T-helper 1 cell (primary cell): ENCODE results near the gene PRPF40B.

Experiments used
- DNase-seq, 5 donors: peaks; one replicate each; pipeline ENCODE4 v3.0.0-alpha.2; 2012 to 2020

The PRPF40B gene

DNA sequence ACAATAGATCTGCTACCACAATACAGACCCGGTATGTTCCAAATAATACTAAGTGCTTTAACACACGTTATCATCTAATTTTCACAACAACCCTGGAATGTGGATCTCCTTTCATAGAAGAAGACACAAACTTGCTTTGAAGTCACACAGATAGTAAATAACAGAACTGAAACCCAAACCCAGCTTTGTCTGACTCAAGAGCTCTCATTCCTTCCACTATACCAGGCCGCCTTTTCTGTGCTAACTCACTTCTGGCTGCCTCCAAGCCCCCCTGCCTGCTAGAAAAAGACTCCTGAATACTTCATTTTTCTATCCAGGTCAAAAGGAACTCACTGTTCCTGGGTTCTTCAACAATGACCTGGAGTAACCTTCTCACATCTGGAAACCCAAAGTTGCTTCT is 37.8 kb downstream of the PRPF40B start:
- DNase-seq: peak in 1 of 5 donors; percentile 49

DNA sequence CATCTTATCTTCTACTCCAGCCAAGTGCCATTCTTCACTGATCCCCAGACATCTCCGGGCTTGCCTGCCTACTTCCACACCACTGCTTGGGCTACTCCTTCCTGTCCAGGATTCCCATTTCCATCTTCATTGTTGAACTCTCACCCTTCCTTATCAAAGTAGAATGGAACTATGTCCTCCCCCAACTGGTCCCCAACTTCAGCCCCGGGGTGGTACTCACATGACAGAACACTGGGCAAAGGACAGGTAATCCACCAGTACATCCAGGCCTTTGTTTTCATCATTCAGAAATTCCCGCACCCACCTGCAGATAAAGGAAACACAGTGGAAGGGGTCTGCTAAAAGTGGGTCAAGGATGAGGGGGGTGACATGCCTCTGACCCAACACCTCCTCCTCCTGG is 38.4 kb downstream of the PRPF40B start:
- no peak for DNase-seq

- peak; percentile 60 to 90 (median 68) for DNase-seq
Observed at GRCh38 chr12:49662998-49663843, 39.9 kb downstream of the PRPF40B start.

GRCh38 chr12:49664167-49664566 is 40.8 kb downstream of the PRPF40B start:
- no peak for DNase-seq

DNA sequence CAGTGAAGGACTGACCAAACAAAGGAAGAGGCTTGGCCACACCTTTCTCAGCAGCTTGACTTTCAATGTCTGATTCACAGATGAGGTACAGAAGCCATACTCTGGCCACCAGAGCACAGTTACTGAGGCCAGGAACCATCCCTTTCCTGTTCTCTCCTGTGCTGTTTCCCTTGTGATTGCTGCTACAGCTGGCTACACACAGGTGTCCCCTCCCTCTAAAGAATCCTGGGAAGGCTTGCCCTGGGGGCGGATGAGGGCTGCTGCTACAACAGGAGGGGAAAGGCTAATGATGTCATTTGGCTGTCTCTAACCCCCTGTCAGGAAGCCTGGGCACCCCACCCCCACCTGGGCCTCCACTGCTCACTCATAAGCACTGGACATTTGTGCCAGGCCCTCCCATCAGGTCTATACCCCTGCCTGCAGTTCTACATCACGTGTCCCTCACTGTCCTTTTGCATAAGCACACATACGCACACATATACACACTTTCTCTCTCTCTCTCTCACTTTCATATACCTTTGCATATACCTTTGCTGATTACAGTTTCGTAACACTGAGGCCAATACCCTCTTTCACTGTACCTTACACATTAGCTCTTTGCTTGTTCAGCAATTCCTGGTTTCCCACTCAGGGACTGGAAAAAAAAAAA is 41.4 kb downstream of the PRPF40B start:
- DNase-seq: no peak

- no peak for DNase-seq
Observed at GRCh38 chr12:49665384-49665783, 42.0 kb downstream of the PRPF40B start.

GRCh38 chr12:49666176-49666575 is 42.8 kb downstream of the PRPF40B start:
- DNase-seq: no peak

DNA sequence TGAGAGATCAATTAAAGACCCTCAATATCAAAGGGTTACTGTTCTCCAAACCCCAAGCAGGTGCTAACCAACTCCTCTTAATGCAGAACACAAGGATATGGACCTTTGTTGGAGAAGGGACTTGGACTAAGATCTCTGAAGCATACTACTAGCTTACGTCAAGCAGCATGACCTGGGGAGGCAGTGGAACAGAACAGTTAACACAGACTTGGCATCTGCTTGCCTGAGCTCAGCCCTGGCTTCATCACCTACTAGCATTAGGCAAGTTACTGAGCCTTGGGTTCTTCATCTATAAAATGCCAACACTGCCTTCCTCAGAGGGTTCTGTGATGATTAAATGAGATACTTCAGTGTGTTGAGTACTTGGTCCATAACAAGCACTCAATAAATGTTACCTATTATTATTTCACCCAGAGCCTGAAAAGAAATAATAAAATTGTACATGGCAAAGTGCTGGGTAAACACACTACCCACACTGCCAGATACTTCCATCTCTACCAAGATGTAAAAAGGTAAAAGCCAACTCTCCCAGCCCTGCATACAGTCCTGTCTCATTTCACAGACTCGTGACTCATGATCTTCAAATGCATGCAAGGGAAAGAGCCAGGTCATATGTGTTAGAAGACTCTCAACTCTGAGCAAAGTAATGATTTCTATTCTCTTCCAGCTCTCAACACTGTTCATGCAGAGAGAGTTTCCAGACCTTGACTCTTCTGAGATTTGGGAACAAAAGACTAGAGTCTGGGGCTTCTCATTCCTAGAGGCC is 44.1 kb downstream of the PRPF40B start:
- peak in 1 of 5 donors; percentile 21 for DNase-seq

GRCh38 chr12:49669796-49670195 is 46.4 kb downstream of the PRPF40B start:
- no peak for DNase-seq

- peak; percentile 25 to 85 (median 52) for DNase-seq
Observed at GRCh38 chr12:49671031-49671765, 47.8 kb downstream of the PRPF40B start.

GRCh38 chr12:49672301-49673217 is 49.2 kb downstream of the PRPF40B start:
- DNase-seq: no peak

- peak in 1 of 5 donors; percentile 37 for DNase-seq
Observed at GRCh38 chr12:49673446-49674317, 50.3 kb downstream of the PRPF40B start.

- no peak for DNase-seq
Observed at GRCh38 chr12:49674318-49674981, 51.1 kb downstream of the PRPF40B start.

DNA sequence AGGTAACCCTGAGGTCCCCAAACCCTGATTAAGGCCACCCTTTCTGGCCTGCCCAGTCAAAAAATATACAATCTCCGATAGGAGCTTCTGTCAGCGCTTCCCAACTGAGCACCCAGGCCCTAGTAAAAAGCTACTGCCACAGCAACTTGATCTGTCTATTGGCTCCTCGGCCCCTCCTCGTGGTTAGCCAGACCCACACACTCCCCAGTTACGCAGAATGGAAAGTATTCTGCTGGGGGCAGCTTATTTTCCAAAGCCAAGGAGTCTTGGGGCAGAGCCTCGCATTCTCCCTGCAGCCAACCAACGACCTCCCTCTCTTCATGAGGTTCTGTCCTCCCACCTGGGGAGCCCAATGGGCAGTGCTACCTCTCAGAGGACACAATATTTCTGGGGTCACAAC is 51.8 kb downstream of the PRPF40B start:
- no peak for DNase-seq

DNA sequence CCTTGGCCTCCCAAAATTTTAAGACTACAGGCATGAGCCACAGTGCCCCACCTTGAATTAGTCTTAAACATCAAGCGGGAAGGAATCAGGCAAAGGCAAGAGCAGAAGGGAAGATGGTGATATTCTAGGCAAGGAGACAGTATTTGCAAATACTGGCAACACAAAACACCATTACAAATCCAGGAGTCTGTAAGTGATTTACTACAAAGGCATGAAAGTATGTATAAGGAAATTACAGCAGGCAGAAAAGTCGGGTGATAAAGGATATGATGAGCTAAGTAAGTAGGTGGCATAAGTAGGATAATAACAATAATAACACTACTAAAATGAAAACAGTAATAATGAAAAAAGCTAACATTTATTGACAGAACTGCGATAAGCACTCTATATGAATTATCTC is 55.4 kb downstream of the PRPF40B start:
- no peak for DNase-seq

DNA sequence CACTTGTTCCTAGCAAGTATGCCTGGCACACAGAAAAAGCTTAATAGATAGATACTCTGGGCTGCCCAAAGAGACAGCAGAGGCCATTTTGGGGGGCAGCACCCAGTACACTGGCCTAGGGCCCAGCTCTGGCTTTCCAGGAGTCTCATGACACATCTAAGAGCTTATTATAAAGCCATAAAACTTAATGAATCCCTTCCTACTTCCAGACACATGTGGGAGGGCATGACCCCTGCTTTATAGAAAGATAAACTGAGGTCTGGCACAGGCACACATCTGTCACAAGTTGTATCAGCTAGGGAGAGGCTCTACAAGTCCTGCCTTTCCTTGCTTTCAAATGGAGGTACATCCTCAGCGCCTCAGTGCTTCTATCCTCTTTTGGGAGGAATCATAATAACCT is 56.7 kb downstream of the PRPF40B start:
- DNase-seq: no peak

GRCh38 chr12:49683599-49684309 is 60.4 kb downstream of the PRPF40B start:
- DNase-seq: no peak

GRCh38 chr12:49684310-49684854 is 61.0 kb downstream of the PRPF40B start:
- DNase-seq: no peak

GRCh38 chr12:49687941-49688340 is 64.6 kb downstream of the PRPF40B start:
- no peak for DNase-seq
